ENCODE results near the gene SNN. TPM values are rescaled to one million over a fixed set of nuclear protein-coding genes. Genes with fewer than 3 reads are reported as not detected.

SNN gene
- polyA plus RNA-seq (2011; rRNA removed): 6.3 and 6.7 TPM in 2 replicates
- polyA plus RNA-seq (2012; cell fraction: cytosol; rRNA removed): 5.9 and 8.5 TPM in 2 replicates
- 3.6 and 5.0 TPM in 2 replicates for polyA plus RNA-seq (2012; cell fraction: nucleus; rRNA removed)
- polyA plus RNA-seq (2017; fragmentation: RNase III; extraction: RNeasy Plus Mini Kit Qiagen cat#74134 plus additional on column Dnase treatment): 8.9 to 10.7 TPM (median 9.7 TPM) in 3 replicates
- polyA minus RNA-seq (2011; rRNA and poly(A)+ RNA removed): 4.3 and 4.4 TPM in 2 replicates

DNA sequence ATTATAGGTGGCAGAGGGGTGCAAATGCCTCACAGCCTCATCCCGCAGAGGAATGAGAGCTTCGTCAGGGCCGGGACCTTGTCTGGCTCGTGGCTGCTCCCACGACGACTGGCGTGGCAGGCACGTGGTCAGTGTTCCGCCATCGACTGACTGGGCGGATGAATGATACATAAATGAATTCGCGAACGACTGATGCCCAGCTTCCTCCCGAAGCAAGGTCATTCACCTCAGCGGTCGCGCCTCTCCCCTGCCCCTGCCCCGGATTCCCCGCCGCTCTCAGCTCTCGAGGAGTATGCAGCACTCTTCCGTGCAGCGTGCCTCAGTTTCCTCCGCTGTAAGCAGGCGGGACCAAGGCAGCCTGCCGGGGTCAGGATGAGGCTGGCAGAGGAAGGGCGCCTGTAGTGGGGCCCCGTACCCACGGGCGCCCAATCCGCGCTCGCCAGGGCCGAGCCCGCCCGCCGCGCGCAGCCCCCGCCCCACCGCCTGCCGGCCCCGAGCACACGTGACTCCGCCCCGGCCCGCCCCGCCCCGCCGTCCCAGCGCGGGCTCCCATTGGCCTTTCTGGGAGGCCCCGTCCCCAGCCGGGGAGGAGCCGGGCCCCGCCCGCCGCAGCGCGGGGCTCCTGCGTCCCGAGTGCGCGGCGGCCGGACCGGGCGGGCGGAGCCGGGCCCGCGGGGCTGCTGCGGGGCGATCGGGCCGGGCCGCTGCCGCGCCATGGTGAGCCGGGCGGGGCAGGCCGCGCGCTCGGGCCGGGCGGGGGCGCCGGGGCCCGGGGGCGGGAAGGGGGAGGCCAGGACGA is at the start of gene SNN:
Gene SNN (plus strand): TSS at position 632 of the 799 bp plus-strand sequence. CDS start 7,605 bp downstream, outside the sequence.
- Histone ChIP-seq H3K27ac (peak within 1 kb of the TSS; percentile 83 to 92), H3K4me1 (peaks cover 31% of the 10 kb centered on the region), H3K4me2 (peak within 1 kb of the TSS; percentile 100), H3K4me3 (peak within 1 kb of the TSS; percentile 94), H3K9me3 (no peaks in the 10 kb centered on the region)
- TF ChIP-seq MYC (IDR thresholded peaks at IDR 0.05; ENCODE audit: borderline replicate concordance, low read length) (no peak), CBX2 (IDR thresholded peaks at IDR 0.05; ENCODE audit: borderline replicate concordance, low read depth) (no peak), JUN (IDR thresholded peaks at IDR 0.05) (0 out of 5 replicates have a peak, but pooled peaks of 1 of the 2 experiments have one; percentile 43), POLR2A (IDR thresholded peaks at IDR 0.05; ENCODE audit: low read length) (0 out of 2 replicates have a peak, but pooled peaks have one; percentile 4), HDAC2 (IDR thresholded peaks at IDR 0.05) (no peak), RNF2 (IDR thresholded peaks at IDR 0.05; ENCODE audit: borderline replicate concordance, low read depth) (no peak), BHLHE40 (IDR thresholded peaks at IDR 0.05; ENCODE audit: low read depth, low read length) (no peak)
- FAIRE-seq (no peak), ATAC-seq (peak; percentile 89 to 90), DNase-seq (ENCODE audit: low read depth in 1 of 2, low spot score in 1 of 2) (peak; percentile 73 to 93)
- POLR2A ChIA-PET: interaction anchor here (0.8 to 1.0 kb wide), 2 partner anchors 28 kb away, joined by 3 to 4 read pairs; no protein-coding TSS in a partner anchor
- 61% methylated on average over 20 of the region's 93 CpGs for WGBS (ENCODE audit: missing lambda C conversion rate)
- CTCF ChIA-PET: interaction anchor here (1.1 to 2.8 kb wide), 6 partner anchors 12 to 272 kb away, joined by 3 to 7 read pairs (median 4); no protein-coding TSS in a partner anchor

DNA sequence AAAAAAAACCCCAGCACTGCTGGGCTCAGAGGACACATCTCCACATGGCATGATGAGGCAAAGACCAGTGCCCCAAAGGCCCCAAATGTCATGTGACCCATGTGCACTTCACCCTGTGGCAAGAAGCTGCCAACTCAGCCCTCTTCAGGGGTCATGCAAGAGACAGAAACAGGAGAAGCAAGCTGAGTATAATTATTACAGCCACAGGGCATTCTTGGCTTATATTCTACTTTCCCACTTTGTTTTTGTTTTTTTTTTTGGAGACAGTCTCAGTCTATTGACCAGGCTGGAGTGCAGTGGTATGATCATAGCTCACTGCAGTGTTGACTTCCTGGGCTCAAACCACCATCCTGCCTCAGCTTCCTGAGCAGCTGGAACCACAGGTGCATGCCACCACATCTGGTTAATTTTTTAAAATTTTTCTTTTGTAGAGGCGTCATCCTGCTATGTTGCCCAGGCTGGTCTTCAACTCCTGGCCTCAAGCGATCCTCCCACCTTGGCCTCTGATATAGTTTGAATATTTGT is 48.9 kb upstream of the SNN start:
- no peak for FAIRE-seq

DNA sequence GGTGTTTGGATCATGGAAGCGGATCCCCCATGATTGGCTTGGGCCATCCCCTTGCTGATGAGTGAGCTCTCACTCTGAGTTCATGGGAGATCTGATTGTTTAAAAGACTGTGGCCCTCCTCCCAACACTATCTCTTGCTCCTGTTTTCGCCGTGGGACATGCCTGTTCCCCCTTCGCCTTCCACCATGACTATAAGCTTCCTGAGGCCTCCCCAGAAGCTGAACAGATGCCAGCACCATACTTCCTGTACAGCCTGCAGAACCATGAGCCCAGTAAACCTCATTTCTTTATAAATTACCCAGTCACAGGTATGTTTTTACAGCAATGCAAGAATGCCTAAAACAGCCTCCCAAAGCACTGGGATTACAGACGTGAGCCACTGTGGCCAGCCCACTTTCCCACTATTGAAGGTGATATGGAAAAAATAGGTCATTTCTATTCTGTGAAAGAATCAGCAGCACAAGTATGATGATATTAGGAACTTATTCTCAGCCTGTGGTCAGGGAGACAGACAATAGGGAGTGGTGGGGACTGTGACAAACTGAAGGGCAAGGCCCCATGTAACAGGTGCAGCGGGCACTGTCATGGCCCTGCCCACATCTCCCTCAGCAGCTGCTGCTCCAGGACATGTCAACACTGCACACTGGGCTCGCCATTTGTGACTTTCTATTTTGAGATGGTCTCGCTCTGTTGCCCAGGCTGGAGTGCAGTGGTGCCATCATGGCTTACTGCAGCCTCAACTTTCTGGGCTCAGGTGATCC is 47.8 kb upstream of the SNN start:
- ChIA-PET CTCF (no interaction called here), POLR2A (no interaction called here)
- FAIRE-seq: no peak
- no peak for DNase-seq (ENCODE audit: low read depth in 1 of 2, low spot score in 1 of 2)
- Histone ChIP-seq H3K4me1 (peaks cover 21% of the 10 kb centered on the region), H3K9me3 (no peaks in the 10 kb centered on the region), H3K27ac (peak overlapping the region in 1 of 2 experiments; percentile 16; a peak in 1 of 6 replicates), H3K4me2 (no peak overlapping the region), H3K4me3 (no peak overlapping the region)
- TF ChIP-seq ZFP36 (IDR thresholded peaks at IDR 0.05; ENCODE audit: borderline replicate concordance, partially characterized antibody): peak; percentile 39
- no peak for TF ChIP-seq EHF (CRISPR knock-in tag; IDR thresholded peaks at IDR 0.05)
- ATAC-seq: no peak
- 93% methylated on average over 8 of the region's 8 CpGs for WGBS (ENCODE audit: missing lambda C conversion rate)

More for the DNA sequence above, 48.9 kb upstream of the SNN start:
- POLR2A ChIA-PET: interaction anchor here (0.9 kb wide), 1 partner anchor 249 kb away, joined by 9 read pairs; no protein-coding TSS in a partner anchor
- no peak overlapping the region for H3K4me3 ChIP-seq
- ATAC-seq (peak in 1 of 2 experiments; percentile 29; a peak in 3 of 6 replicates), DNase-seq (ENCODE audit: low read depth in 1 of 2, low spot score in 1 of 2) (no peak)
- no peak overlapping the region for H3K4me2 ChIP-seq
- WGBS (ENCODE audit: missing lambda C conversion rate): 92% methylated on average over 2 of the region's 2 CpGs
- TF ChIP-seq RNF2 (IDR thresholded peaks at IDR 0.05; ENCODE audit: borderline replicate concordance, low read depth): no peak
- TF ChIP-seq POLR2A (IDR thresholded peaks at IDR 0.05; ENCODE audit: low read length): no peak
- no peak for TF ChIP-seq ZSCAN20 (CRISPR knock-in tag; IDR thresholded peaks at IDR 0.05)
- TF ChIP-seq, protein P1, sequence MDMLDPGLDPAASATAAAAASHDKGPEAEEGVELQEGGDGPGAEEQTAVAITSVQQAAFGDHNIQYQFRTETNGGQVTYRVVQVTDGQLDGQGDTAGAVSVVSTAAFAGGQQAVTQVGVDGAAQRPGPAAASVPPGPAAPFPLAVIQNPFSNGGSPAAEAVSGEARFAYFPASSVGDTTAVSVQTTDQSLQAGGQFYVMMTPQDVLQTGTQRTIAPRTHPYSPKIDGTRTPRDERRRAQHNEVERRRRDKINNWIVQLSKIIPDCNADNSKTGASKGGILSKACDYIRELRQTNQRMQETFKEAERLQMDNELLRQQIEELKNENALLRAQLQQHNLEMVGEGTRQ (IDR thresholded peaks at IDR 0.05): 0 out of 2 replicates have a peak, but pooled peaks have one; percentile 6
- TF ChIP-seq RAD21 (conservative IDR thresholded peaks at IDR 0.05 in 1 of 2, IDR thresholded peaks at IDR 0.05 in 1 of 2): no peak
- H3K9me3 ChIP-seq: no peaks in the 10 kb centered on the region
- peaks cover 31% of the 10 kb centered on the region for H3K4me1 ChIP-seq
- H3K27ac ChIP-seq: peak overlapping the region in 1 of 2 experiments; percentile 62; a peak in 3 of 6 replicates
- CTCF ChIA-PET: no interaction called here

DNA sequence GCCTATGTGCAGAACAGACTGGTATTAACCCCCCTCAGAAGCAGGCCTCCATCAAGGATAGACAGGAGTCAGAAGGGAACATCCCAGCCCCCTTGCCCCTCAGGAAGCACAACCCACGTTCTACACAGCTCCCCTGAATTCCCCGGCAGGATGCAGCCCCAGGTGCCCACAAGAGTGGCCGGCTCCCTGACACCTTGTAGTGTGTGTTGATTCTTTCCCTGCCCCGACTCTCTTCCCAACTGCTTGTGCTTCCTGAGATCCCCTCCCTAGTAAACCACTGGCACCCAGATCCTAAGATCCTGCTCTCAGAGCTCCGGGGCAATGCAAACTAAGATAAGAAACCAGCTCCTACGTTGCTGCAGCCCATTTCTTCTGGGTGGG is 46.7 kb upstream of the SNN start:
- no peak for TF ChIP-seq NR3C1 (IDR thresholded peaks at IDR 0.05)
- no peak for TF ChIP-seq FOSL2 (IDR thresholded peaks at IDR 0.05)
- TF ChIP-seq FOSL2 (CRISPR knock-in tag; IDR thresholded peaks at IDR 0.05): no peak
- no peak for TF ChIP-seq RNF2 (IDR thresholded peaks at IDR 0.05; ENCODE audit: borderline replicate concordance, low read depth)
- TF ChIP-seq NFE2L2 (conservative IDR thresholded peaks at IDR 0.05; ENCODE audit: low read length): no peak
- WGBS (ENCODE audit: missing lambda C conversion rate): 68% methylated on average over 6 of the region's 6 CpGs
- no peak for FAIRE-seq
- DNase-seq (ENCODE audit: low read depth in 1 of 2, low spot score in 1 of 2): no peak
- Histone ChIP-seq H3K27ac (peak overlapping the region; percentile 32 to 77; a peak in 4 of 6 replicates), H3K9me3 (no peaks in the 10 kb centered on the region), H3K4me3 (no peak overlapping the region), H3K4me1 (peaks cover 14% of the 10 kb centered on the region; the same call in 2 of the 3 replicates), H3K4me2 (peak overlapping the region; percentile 35; the same call in 2 of the 3 replicates)
- CTCF ChIA-PET: interaction anchor here (1.0 to 1.6 kb wide), 3 partner anchors 11 to 226 kb away, joined by 4 to 7 read pairs (median 4); no protein-coding TSS in a partner anchor
- peak in 1 of 2 experiments; percentile 19; a peak in 2 of 6 replicates for ATAC-seq
- POLR2A ChIA-PET: no interaction called here

Data from A549 (cell line).